GM15510 (cell line): ENCODE results near the gene FOXJ2.

Experiments used
- POLR2A ChIP-seq: IDR thresholded peaks from 3 replicates; pipeline ENCODE4 v1.6.1; 2011; ENCODE audit warnings: borderline replicate concordance; ENCODE audit not compliant: insufficient read length; ENCODE audit errors: extremely low read depth

FOXJ2 gene

GRCh38 chr12:8032242-8033152, at the start of gene FOXJ2:
TSS of gene FOXJ2 (plus strand) at chr12:8032716. CDS start at chr12:8039833, 7,117 bp downstream.
- peak; percentile 53 for TF ChIP-seq POLR2A

- no peak for TF ChIP-seq POLR2A
These were observed 47.6 kb upstream of the FOXJ2 start for GRCh38 chr12:7984900-7985299.

GRCh38 chr12:7985802-7986418, 46.6 kb upstream of the FOXJ2 start:
- no peak for TF ChIP-seq POLR2A

GRCh38 chr12:7989827-7990491, 42.6 kb upstream of the FOXJ2 start:
- no peak for TF ChIP-seq POLR2A

DNA sequence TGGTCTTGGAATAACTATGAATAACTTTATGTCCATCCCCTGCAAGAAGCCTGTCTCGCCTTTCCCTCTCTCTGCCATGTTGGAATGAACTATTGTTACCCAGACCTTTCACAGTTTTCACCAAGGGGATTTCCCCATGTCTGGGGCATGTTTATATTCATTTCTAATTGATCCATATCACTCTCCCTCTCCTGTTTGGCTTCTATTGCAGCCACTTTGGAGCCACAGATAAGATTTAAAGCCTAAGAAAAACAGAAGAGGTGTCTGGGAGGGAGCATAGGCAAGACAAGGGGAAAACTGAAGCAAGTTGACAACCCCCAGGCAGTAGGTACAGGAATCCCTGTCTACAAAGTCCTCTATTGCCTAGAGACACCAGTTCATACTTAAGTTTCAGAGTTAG, 41.0 kb upstream of the FOXJ2 start:
- TF ChIP-seq POLR2A: no peak

DNA sequence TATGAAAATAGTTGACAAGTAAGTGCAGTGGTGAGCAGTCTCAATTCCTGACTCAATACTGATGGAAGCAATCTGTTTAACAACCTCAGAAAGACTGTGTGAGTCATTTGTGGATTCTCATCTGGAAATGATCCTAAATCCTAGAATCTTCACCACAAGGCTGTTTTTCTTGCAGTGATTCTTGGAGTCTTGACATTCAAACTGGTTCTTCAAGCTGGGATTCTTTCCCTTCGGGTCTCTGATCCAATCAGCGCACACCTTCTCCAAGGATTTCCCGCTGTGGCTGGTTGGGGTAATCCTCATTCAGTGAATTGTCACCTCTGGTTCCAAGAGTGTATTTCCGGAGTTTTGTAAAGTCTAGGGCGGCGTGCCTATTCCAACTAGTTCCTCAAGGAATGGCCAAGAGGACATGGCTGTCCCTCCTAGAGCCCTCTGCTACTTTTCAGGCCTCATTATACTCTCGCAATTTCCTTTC, 37.7 kb upstream of the FOXJ2 start:
- TF ChIP-seq POLR2A: no peak

GRCh38 chr12:7995266-7995963, 37.1 kb upstream of the FOXJ2 start:
- no peak for TF ChIP-seq POLR2A

- TF ChIP-seq POLR2A: no peak
These were observed 21.2 kb upstream of the FOXJ2 start for GRCh38 chr12:8011331-8011730.

DNA sequence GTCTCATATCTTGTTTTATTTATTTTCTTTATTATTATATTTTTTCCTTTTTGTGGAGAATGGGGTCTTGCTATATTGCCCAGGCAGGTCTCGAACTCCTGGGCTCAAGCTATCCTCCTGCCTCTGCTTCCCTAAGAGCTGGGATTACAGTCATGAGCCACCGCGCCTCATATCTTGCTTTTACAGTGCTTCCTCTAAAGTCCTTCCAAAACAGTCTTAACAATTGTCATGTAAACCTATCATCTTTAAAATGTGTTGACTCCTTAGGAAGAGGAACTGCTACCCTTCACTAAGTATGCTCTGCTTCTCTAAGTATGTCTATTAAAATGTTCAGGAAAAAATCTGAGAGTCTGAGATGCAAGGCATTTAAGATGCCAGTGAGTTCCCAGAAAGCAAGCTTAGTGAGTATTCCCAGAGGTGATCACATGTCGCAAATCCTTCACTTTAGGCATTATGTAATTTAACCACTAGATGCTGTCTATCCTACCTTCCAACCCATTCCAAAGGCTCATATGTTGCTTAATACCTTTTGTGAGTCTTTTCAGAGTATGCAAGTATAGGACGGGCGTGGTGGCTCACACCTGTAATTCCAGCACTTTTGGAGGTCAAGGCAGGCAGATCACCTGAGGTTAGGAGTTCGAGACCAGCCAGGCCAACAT, 19.7 kb upstream of the FOXJ2 start:
- no peak for TF ChIP-seq POLR2A

DNA sequence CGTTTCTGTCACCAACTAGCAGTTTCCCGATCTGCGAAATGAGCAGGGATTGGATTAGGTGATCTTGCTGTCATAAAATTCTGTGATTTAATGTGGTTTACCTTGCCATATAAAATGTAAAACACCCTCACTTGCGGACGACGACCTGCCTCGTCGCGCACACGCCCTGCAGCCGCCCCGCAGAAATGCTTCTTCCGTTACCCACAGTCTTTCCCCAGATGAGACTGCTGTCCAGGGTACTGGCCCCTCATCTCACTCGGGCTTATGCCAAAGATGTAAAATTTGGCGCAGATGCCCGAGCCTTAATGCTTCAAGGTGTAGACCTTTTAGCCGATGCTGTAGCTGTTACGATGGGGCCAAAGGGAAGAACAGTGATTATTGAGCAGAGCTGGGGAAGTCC, 17.7 kb upstream of the FOXJ2 start:
- no peak for TF ChIP-seq POLR2A

- TF ChIP-seq POLR2A: no peak
These were observed 13.6 kb upstream of the FOXJ2 start for GRCh38 chr12:8018666-8019581.

- TF ChIP-seq POLR2A: no peak
These were observed 6.1 kb upstream of the FOXJ2 start for GRCh38 chr12:8026291-8026900.

GRCh38 chr12:8027856-8028255, 4.7 kb upstream of the FOXJ2 start:
- TF ChIP-seq POLR2A: no peak
